ENCODE data around the gene CCNG1. TPM values are rescaled to one million over a fixed set of nuclear protein-coding genes. Genes with fewer than 3 reads are reported as not detected.

Gene CCNG1
- total RNA-seq, 3 donors from 2014 or later (not counting 1 experiment from before 2014, with no cell fraction given): 71.7 to 100 (median 78.7) TPM

GRCh38 chr5:163467682-163468081 lies 30.3 kb downstream of the CCNG1 start:
- no peak for ATAC-seq
- Mint-ChIP-seq H3K27ac (no peak overlapping the region), H3K9me3 (no peaks in the 10 kb centered on the region), H3K27me3 (ENCODE audit: low read depth in 2 of 2) (no peaks in the 10 kb centered on the region), H3K4me3 (no peak overlapping the region), H3K36me3 (no peaks in the 10 kb centered on the region), H3K4me1 (no peaks in the 10 kb centered on the region)
- H3K27me3 ChIP-seq (ENCODE audit: control insufficient read depth, insufficient read depth, low read length): no peaks in the 10 kb centered on the region
- no peak overlapping the region for H3K4me3 ChIP-seq (ENCODE audit: low read length)
- no peaks in the 10 kb centered on the region for H3K36me3 ChIP-seq (ENCODE audit: control insufficient read depth, insufficient read depth, low read length)
- no peak for DNase-seq
- 93% methylated on average over 3 of the region's 4 CpGs for WGBS (ENCODE audit: insufficient coverage)
- intact Hi-C loops (cut with micrococcal nuclease): no loop called here
- no peaks in the 10 kb centered on the region for H3K9me3 ChIP-seq (ENCODE audit: control insufficient read depth, insufficient read depth, low read length)
- no peaks in the 10 kb centered on the region for H3K4me1 ChIP-seq (ENCODE audit: control insufficient read depth, insufficient read depth, low read length)
- TF ChIP-seq CTCF (IDR thresholded peaks at IDR 0.05): no peak
- H3K27ac ChIP-seq (ENCODE audit: low read length): no peak overlapping the region

GRCh38 chr5:163473635-163474243 lies 36.3 kb downstream of the CCNG1 start:
- Histone ChIP-seq H3K9me3 (ENCODE audit: control insufficient read depth, insufficient read depth, low read length) (no peaks in the 10 kb centered on the region), H3K27me3 (ENCODE audit: control insufficient read depth, insufficient read depth, low read length) (no peaks in the 10 kb centered on the region), H3K4me1 (ENCODE audit: control insufficient read depth, insufficient read depth, low read length) (no peaks in the 10 kb centered on the region), H3K27ac (ENCODE audit: low read length) (no peak overlapping the region), H3K4me3 (ENCODE audit: low read length) (no peak overlapping the region), H3K36me3 (ENCODE audit: control insufficient read depth, insufficient read depth, low read length) (no peaks in the 10 kb centered on the region)
- intact Hi-C loops (cut with micrococcal nuclease): no loop called here
- no peak overlapping the region for H3K27ac Mint-ChIP-seq
- no peaks in the 10 kb centered on the region for H3K36me3 Mint-ChIP-seq
- no peaks in the 10 kb centered on the region for H3K9me3 Mint-ChIP-seq
- peak in 1 of 2 donors; percentile 63 for DNase-seq
- 81% methylated on average over 3 of the region's 3 CpGs for WGBS (ENCODE audit: insufficient coverage)
- no peaks in the 10 kb centered on the region for H3K4me1 Mint-ChIP-seq
- TF ChIP-seq CTCF (IDR thresholded peaks at IDR 0.05): peak; percentile 31
- H3K4me3 Mint-ChIP-seq: no peak overlapping the region
- H3K27me3 Mint-ChIP-seq (ENCODE audit: low read depth in 2 of 2): no peaks in the 10 kb centered on the region
- peak in 2 of 3 donors; percentile 67 to 83 for ATAC-seq

GRCh38 chr5:163475411-163475810 lies 38.0 kb downstream of the CCNG1 start:
- H3K27ac Mint-ChIP-seq: no peak overlapping the region
- Histone ChIP-seq H3K36me3 (ENCODE audit: control insufficient read depth, insufficient read depth, low read length) (no peaks in the 10 kb centered on the region), H3K27me3 (ENCODE audit: control insufficient read depth, insufficient read depth, low read length) (no peaks in the 10 kb centered on the region), H3K9me3 (ENCODE audit: control insufficient read depth, insufficient read depth, low read length) (no peaks in the 10 kb centered on the region), H3K4me3 (ENCODE audit: low read length) (no peak overlapping the region), H3K27ac (ENCODE audit: low read length) (no peak overlapping the region), H3K4me1 (ENCODE audit: control insufficient read depth, insufficient read depth, low read length) (no peaks in the 10 kb centered on the region)
- no peaks in the 10 kb centered on the region for H3K4me1 Mint-ChIP-seq
- H3K9me3 Mint-ChIP-seq: no peaks in the 10 kb centered on the region
- TF ChIP-seq CTCF (IDR thresholded peaks at IDR 0.05): no peak
- H3K27me3 Mint-ChIP-seq (ENCODE audit: low read depth in 2 of 2): no peaks in the 10 kb centered on the region
- intact Hi-C loops (cut with micrococcal nuclease): no loop called here
- H3K36me3 Mint-ChIP-seq: no peaks in the 10 kb centered on the region
- WGBS (ENCODE audit: insufficient coverage): 100% methylated on average over 1 of the region's 2 CpGs
- DNase-seq (no peak), ATAC-seq (no peak)
- H3K4me3 Mint-ChIP-seq: no peak overlapping the region
